ENCODE data around the gene CENPN. TPM values are rescaled to one million over a fixed set of nuclear protein-coding genes. Genes with fewer than 3 reads are reported as not detected.

Gene CENPN
- total RNA-seq (2021; ENCODE audit: unreplicated experiment) (56.6 TPM), Bru-seq, nascent RNA (percentile 80 among the genes with signal in this experiment), BruChase-seq, experiment 1, labeled RNA remaining after a 2-hour chase (percentile 78 among the genes with signal in this experiment), BruChase-seq, experiment 2, labeled RNA remaining after a 6-hour chase (percentile 89 among the genes with signal in this experiment)
- polyA plus RNA-seq (2012; ENCODE audit: insufficient read length) = 22.7 TPM
- long read RNA-seq, transcript CENPN-202 (11 exons, 2,481 nt) = major isoform, 51 of 109 reads
- long read RNA-seq, transcript CENPN-201 (7 exons, 1,398 nt) = minor isoform, 29 of 109 reads
- long read RNA-seq, partial matches to known transcripts = 10 of 109 reads
- long read RNA-seq, other reads (novel, unspliced or antisense) = 14 of 109 reads

- ATAC-seq (peak; percentile 96), DNase-seq (ENCODE audit: low read depth, low spot score) (peak; percentile 91)
- H3K27ac ChIP-seq (ENCODE audit: low read length) = peak within 1 kb of the TSS; percentile 88
- no peaks in the 10 kb centered on the region for H3K27me3 ChIP-seq (ENCODE audit: control insufficient read depth, insufficient read depth, low read length)
- ChIA-PET CTCF (no interaction called here), POLR2A (no interaction called here)
- H3K4me1 ChIP-seq (ENCODE audit: control insufficient read depth, insufficient read depth, low read length) = peaks cover 8% of the 10 kb centered on the region
- no peaks in the 10 kb centered on the region for H3K9me3 ChIP-seq (ENCODE audit: control insufficient read depth, insufficient read depth, low read depth, low read length)
- in situ Hi-C loops (cut with HindIII; ENCODE audit: low pct_unique_long_range_greater_than_20kb, low sequenced_read_pairs) = no loop called here
- H3K4me3 ChIP-seq (ENCODE audit: low read depth in 2 of 2, low read length in 2 of 2) = peak within 1 kb of the TSS; percentile 84 to 88
- TF ChIP-seq TCF7L2 (IDR thresholded peaks at IDR 0.05; ENCODE audit: low read depth, low read length) (peak; percentile 83), SIN3A (IDR thresholded peaks at IDR 0.05; ENCODE audit: borderline replicate concordance, insufficient read depth, low read depth, low read length) (peak; percentile 92; the same call in 1 of the 2 replicates), POLR2AphosphoS5 (IDR thresholded peaks at IDR 0.05; ENCODE audit: low read depth, low read length) (peak; percentile 75), CTCF (IDR thresholded peaks at IDR 0.05) (no peak), REST (IDR thresholded peaks at IDR 0.05; ENCODE audit: insufficient read depth in 1 of 2, low read depth in 2 of 2, low read length in 1 of 2) (no peak)
- TSS peak; percentile 78 for BruUV-seq (replicated peaks)
- intact Hi-C loops (cut with micrococcal nuclease; ENCODE audit: unreplicated experiment) = loop anchor here (10.0 kb wide), 1 partner anchor 728 kb away; no protein-coding TSS in a partner anchor
- peaks cover 8% of the 10 kb centered on the region; the same call in 1 of the 2 replicates for H3K36me3 ChIP-seq (ENCODE audit: control insufficient read depth, insufficient read depth, low read length)
These were observed at the start of gene CENPN, which contains the start of gene CMC2 for GRCh38 chr16:81006813-81007695. CENPN (plus strand) TSS chr16:81007214; CDS start chr16:81011940, 4,726 bp downstream. CMC2 (minus strand) TSS chr16:81006885; CDS start chr16:80997394, 9,491 bp downstream.

- ATAC-seq (no peak), DNase-seq (ENCODE audit: low read depth, low spot score) (no peak)
- Histone ChIP-seq H3K27me3 (ENCODE audit: control insufficient read depth, insufficient read depth, low read length) (no peaks in the 10 kb centered on the region), H3K4me3 (ENCODE audit: low read depth in 2 of 2, low read length in 2 of 2) (no peak overlapping the region), H3K27ac (ENCODE audit: low read length) (no peak overlapping the region), H3K9me3 (ENCODE audit: control insufficient read depth, insufficient read depth, low read depth, low read length) (no peaks in the 10 kb centered on the region; the same call in 1 of the 2 replicates), H3K4me1 (ENCODE audit: control insufficient read depth, insufficient read depth, low read length) (no peaks in the 10 kb centered on the region), H3K36me3 (ENCODE audit: control insufficient read depth, insufficient read depth, low read length) (no peaks in the 10 kb centered on the region)
- BruUV-seq (replicated peaks) = no TSS peak
- intact Hi-C loops (cut with micrococcal nuclease; ENCODE audit: unreplicated experiment) (no loop called here), in situ Hi-C loops (cut with HindIII; ENCODE audit: low pct_unique_long_range_greater_than_20kb, low sequenced_read_pairs) (no loop called here)
- POLR2A ChIA-PET = no interaction called here
- TF ChIP-seq POLR2AphosphoS5 (IDR thresholded peaks at IDR 0.05; ENCODE audit: low read depth, low read length) (no peak), CTCF (IDR thresholded peaks at IDR 0.05) (no peak), TCF7L2 (IDR thresholded peaks at IDR 0.05; ENCODE audit: low read depth, low read length) (no peak), SIN3A (IDR thresholded peaks at IDR 0.05; ENCODE audit: borderline replicate concordance, insufficient read depth, low read depth, low read length) (no peak), REST (IDR thresholded peaks at IDR 0.05; ENCODE audit: insufficient read depth in 1 of 2, low read depth in 2 of 2, low read length in 1 of 2) (no peak)
- CTCF ChIA-PET = no interaction called here
These were observed 48.7 kb upstream of the CENPN start for GRCh38 chr16:80958284-80958683.
